ENCODE data around the gene APOBEC3G. TPM values are rescaled to one million over a fixed set of nuclear protein-coding genes. Genes with fewer than 3 reads are reported as not detected.
"Not testable (repeated sequence)": the region's sequence is repeated elsewhere in the genome, so short reads cannot be mapped to it uniquely, and the experiment has no call there.

Gene APOBEC3G
- total and polyA plus RNA-seq, 2 of the 13 experiments (the other 11 are each of a cell fraction or from before 2014, with no cell fraction given): 3.2 to 4.1 TPM

DNA sequence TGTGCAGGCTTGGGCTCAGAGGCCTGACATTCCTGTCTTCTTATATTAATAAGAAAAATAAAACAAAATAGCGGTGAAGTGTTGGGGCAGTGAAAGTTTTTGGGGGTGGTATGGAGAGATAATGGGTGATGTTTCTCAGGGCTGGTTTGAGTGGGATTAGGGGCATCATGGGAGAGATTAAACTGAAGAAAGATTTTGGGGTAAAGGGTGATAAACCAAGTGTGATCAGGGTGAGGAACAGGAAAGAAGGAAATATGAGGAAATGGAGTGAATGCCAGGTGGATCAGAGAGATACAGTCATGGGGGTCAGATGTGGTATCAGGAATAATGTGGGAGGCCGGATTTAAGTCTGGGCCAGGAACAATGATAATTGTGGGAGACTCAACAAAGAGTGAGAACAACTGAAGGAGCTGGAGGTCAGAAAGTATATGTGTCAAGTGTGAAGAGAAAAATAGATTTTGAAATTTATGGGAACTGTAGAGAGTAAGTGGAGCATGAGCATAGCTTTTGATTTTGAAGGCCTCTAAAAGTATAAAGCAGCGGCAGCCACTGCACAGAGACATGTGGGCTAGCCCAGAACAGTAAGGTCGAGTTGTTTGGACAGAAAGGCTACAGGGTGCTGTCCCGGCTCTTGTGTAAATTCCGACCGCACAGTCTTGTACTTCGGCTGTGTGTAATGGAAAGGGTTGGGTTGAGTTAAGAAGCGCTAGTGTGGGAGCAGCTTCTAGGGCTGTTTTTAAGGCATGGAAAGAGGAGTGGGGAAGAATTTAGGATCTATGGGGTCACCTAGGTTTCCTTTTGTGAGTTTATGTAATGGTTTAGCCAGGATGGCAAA, 10.4 kb upstream of the APOBEC3G start:
- H3K36me3 ChIP-seq (replicated peaks in 1 of 2; ENCODE audit: control insufficient read depth in 1 of 2, insufficient read depth in 2 of 2, low read length in 2 of 2); CTCF ChIA-PET (ENCODE audit: low intra/inter-chr PET ratio, low total read pairs); in situ Hi-C loops (cut with HindIII; ENCODE audit: extremely low pct_ligation_motif_present, low pct_unique_long_range_greater_than_20kb); FAIRE-seq; H3K79me2 ChIP-seq (ENCODE audit: insufficient read depth, low read length); H4K20me1 ChIP-seq (ENCODE audit: insufficient read depth, low read length); H3K9me3 ChIP-seq (ENCODE audit: low read length); H3K27ac ChIP-seq (ENCODE audit: extremely low read length, insufficient read depth, low read length); H2AFZ ChIP-seq (ENCODE audit: low read length); intact Hi-C loops (cut with micrococcal nuclease; ENCODE audit: unreplicated experiment); DNase-seq (ENCODE audit: low spot score); ATAC-seq; BruUV-seq (replicated peaks); POLR2A ChIA-PET; H3K4me2 ChIP-seq (ENCODE audit: low read depth, low read length); H3K9ac ChIP-seq (ENCODE audit: insufficient read depth, low read depth, low read length); H3K4me3 ChIP-seq (replicated peaks in 1 of 3; ENCODE audit: insufficient read depth in 1 of 3, low read depth in 2 of 3, low read length in 3 of 3): not testable (repeated sequence)
- peaks cover 10% of the 10 kb centered on the region for H3K4me1 ChIP-seq (ENCODE audit: insufficient read depth, low read length)
- WGBS (ENCODE audit: low lambda C conversion rate): 63% methylated on average over 9 of the region's 9 CpGs
- H3K27me3 ChIP-seq (ENCODE audit: control insufficient read depth in 1 of 2, insufficient read depth in 2 of 2, low read length in 2 of 2): peaks cover 0 to 14% of the 10 kb centered on the region in 2 experiments; a peak in 3 of 5 replicates

DNA sequence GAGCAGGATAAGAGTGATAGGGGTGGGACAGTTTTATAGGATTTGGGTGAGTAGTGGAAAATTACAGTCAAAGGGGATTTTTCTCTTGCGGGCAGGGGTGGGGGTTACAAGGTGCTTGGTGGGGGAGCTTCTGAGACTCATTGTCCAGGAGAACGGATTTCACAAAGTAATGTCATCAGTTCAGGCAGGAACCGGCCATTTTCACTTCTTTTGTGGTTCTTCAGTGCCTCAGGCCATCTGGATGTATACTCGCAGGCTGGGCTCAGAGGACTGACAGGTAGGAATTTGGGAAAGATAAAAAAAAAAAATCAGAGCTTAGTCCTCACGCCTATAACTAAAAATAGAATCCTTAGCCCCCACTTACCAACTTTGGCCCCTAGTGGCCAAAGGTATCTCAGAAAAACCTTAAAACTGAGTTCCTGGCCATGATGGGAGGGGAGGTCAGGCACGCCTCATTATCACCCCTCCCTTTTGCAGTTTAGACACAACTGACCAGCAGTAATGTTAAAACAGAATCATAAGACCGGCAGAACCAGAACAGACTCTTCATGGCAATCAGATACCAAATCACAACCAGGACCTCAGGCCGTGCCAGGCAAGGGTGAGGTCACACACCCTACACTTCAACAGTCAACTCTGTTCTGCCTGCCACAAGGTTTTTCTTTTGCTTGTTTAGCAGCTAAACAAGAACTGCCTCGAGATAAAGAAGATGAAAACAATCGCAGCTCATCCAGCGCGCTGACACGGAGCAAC, 8.9 kb upstream of the APOBEC3G start:
- BruUV-seq (replicated peaks): no TSS peak
- Histone ChIP-seq H2AFZ (ENCODE audit: low read length) (no peak overlapping the region), H4K20me1 (ENCODE audit: insufficient read depth, low read length) (no peaks in the 10 kb centered on the region), H3K9me3 (ENCODE audit: low read length) (no peaks in the 10 kb centered on the region), H3K4me2 (ENCODE audit: low read depth, low read length) (no peak overlapping the region), H3K4me1 (ENCODE audit: insufficient read depth, low read length) (peaks cover 10% of the 10 kb centered on the region), H3K79me2 (ENCODE audit: insufficient read depth, low read length) (no peaks in the 10 kb centered on the region), H3K9ac (ENCODE audit: insufficient read depth, low read depth, low read length) (no peak overlapping the region), H3K4me3 (replicated peaks in 1 of 3; ENCODE audit: insufficient read depth in 1 of 3, low read depth in 2 of 3, low read length in 3 of 3) (no peak overlapping the region), H3K27me3 (ENCODE audit: control insufficient read depth in 1 of 2, insufficient read depth in 2 of 2, low read length in 2 of 2) (peaks cover 0 to 10% of the 10 kb centered on the region in 2 experiments; a peak in 3 of 5 replicates), H3K27ac (ENCODE audit: extremely low read length, insufficient read depth, low read length) (no peak overlapping the region), H3K36me3 (replicated peaks in 1 of 2; ENCODE audit: control insufficient read depth in 1 of 2, insufficient read depth in 2 of 2, low read length in 2 of 2) (no peaks in the 10 kb centered on the region)
- DNase-seq (ENCODE audit: low spot score) (no peak), FAIRE-seq (no peak), ATAC-seq (no peak)
- POLR2A ChIA-PET: no interaction called here
- in situ Hi-C loops (cut with HindIII; ENCODE audit: extremely low pct_ligation_motif_present, low pct_unique_long_range_greater_than_20kb): no loop called here
- CTCF ChIA-PET (ENCODE audit: low intra/inter-chr PET ratio, low total read pairs): no interaction called here
- intact Hi-C loops (cut with micrococcal nuclease; ENCODE audit: unreplicated experiment): no loop called here
- WGBS (ENCODE audit: low lambda C conversion rate): 35% methylated on average over 13 of the region's 13 CpGs
- TF ChIP-seq, protein P1, sequence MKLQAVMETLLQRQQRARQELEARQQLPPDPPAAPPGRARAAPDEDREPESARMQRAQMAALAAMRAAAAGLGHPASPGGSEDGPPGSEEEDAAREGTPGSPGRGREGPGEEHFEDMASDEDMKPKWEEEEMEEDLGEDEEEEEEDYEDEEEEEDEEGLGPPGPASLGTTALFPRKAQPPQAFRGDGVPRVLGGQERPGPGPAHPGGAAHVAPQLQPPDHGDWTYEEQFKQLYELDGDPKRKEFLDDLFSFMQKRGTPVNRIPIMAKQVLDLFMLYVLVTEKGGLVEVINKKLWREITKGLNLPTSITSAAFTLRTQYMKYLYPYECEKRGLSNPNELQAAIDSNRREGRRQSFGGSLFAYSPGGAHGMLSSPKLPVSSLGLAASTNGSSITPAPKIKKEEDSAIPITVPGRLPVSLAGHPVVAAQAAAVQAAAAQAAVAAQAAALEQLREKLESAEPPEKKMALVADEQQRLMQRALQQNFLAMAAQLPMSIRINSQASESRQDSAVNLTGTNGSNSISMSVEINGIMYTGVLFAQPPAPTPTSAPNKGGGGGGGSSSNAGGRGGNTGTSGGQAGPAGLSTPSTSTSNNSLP (IDR thresholded peaks at IDR 0.05; ENCODE audit: low read depth, low read length): no peak
- TF ChIP-seq ZEB1 (IDR thresholded peaks at IDR 0.05; ENCODE audit: insufficient replicate concordance, low read depth): no peak
- TF ChIP-seq PHF20 (CRISPR knock-in tag; IDR thresholded peaks at IDR 0.05): no peak
- no peak for TF ChIP-seq NFYB (CRISPR knock-in tag; IDR thresholded peaks at IDR 0.05)
- no peak for TF ChIP-seq ZNF17 (CRISPR knock-in tag; IDR thresholded peaks at IDR 0.05)
- no peak for TF ChIP-seq HOXA9 (CRISPR knock-in tag; IDR thresholded peaks at IDR 0.05; ENCODE audit: borderline replicate concordance)
- TF ChIP-seq ZNF431 (CRISPR knock-in tag; IDR thresholded peaks at IDR 0.05; ENCODE audit: borderline replicate concordance, low read depth): no peak

All from HepG2 (cell line).